Prostate gland (tissue), 2 donors: Measurements from ENCODE around the gene GFY.

Experiments
- POLR2A ChIP-seq: fragments of 450-650 bp; IDR thresholded peaks from one replicate; pipeline ENCODE4 v1.6.1; 2016; ENCODE audit warnings: antibody characterized with exemption, mild to moderate bottlenecking
- TF ChIP-seq, protein P1 (sequence below), 4 experiments: fragments of 200-600 bp in 2 of 4; fragments of 450-650 bp in 2 of 4; sonication (generic) in 2 of 4; IDR thresholded peaks; 1 replicate in 3 of 4; 2 replicates in 1 of 4; pipeline ENCODE4 v1.5.1; 2016 to 2019; ENCODE audit warnings: antibody characterized with exemption in 4 of 4, mild to moderate bottlenecking in 2 of 4, moderate library complexity in 2 of 4

DNA sequence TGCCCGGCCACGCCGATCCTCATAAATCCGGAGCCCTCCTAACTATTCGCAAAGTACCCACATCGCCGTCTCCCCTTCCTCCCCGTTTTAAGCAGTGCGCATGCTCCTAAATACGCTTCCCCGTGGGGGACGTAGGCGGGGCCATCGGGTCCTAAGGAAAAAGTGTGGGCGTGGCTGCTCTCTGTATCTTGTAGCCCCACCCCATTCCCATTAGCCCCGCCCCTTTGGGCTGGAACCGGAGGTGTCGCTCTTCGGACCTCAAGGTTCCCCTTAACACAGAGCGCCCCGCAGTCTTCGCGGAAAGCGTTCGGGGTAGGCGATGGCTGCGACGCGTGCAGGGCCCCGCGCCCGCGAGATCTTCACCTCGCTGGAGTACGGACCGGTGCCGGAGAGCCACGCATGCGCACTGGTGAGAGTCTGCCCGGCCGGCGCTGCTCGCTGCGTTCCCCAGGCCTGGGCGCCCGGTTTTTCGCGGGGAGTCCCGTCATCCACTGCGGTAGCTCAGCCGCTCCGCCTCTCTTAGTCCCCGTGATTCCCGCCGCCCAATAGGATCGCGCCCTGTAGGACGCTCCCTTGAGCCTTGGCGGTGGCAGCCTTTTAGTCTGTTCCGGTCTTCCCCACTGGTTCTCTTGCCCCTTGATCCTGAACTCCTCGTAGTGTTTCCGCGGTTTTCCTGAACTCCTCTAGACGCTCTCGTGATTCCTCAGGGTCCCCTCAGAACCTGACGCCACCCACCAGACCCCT lies 28.0 kb downstream of the GFY start, which contains the start of gene ALDH16A1:
- TF ChIP-seq, protein P1, sequence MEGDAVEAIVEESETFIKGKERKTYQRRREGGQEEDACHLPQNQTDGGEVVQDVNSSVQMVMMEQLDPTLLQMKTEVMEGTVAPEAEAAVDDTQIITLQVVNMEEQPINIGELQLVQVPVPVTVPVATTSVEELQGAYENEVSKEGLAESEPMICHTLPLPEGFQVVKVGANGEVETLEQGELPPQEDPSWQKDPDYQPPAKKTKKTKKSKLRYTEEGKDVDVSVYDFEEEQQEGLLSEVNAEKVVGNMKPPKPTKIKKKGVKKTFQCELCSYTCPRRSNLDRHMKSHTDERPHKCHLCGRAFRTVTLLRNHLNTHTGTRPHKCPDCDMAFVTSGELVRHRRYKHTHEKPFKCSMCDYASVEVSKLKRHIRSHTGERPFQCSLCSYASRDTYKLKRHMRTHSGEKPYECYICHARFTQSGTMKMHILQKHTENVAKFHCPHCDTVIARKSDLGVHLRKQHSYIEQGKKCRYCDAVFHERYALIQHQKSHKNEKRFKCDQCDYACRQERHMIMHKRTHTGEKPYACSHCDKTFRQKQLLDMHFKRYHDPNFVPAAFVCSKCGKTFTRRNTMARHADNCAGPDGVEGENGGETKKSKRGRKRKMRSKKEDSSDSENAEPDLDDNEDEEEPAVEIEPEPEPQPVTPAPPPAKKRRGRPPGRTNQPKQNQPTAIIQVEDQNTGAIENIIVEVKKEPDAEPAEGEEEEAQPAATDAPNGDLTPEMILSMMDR (IDR thresholded peaks at IDR 0.05): peak in 1 of 4 experiments; percentile 17
- TF ChIP-seq POLR2A: peak; percentile 91
